HEK293 (cell line): Measurements from ENCODE around the gene NOBOX.

Experiments
- CTCF ChIP-seq: fragments of 450-650 bp; formaldehyde crosslinking; IDR thresholded peaks from 2 replicates; pipeline ENCODE4 v1.5.1; 2016; ENCODE audit warnings: missing biosample characterization, missing genetic modification characterization
- ZNF26 ChIP-seq: fragments of 450-650 bp; formaldehyde crosslinking; IDR thresholded peaks from 2 replicates; pipeline ENCODE4 v1.5.1; 2016; ENCODE audit warnings: missing biosample characterization, missing genetic modification characterization
- ZNF558 ChIP-seq: fragments of 450-650 bp; formaldehyde crosslinking; IDR thresholded peaks from 2 replicates; pipeline ENCODE4 v1.5.1; 2016; ENCODE audit warnings: missing biosample characterization, missing genetic modification characterization

- TF ChIP-seq ZNF26 (tag by site-specific recombination) (no peak), ZNF558 (tag by site-specific recombination) (no peak), CTCF (tag by site-specific recombination) (no peak)
These were observed 23.6 kb downstream of the NOBOX start for GRCh38 chr7:144379776-144380384.
